ENCODE results near the gene FLOT1. TPM values are rescaled to one million over a fixed set of nuclear protein-coding genes. Genes with fewer than 3 reads are reported as not detected.

Gene FLOT1
- total RNA-seq, result 100 to 1,000 TPM; 141 to 206 (median 160) TPM
- polyA plus RNA-seq, result 100 to 1,000 TPM; 174 to 194 (median 188) TPM

GRCh38 chr6:30742316-30743098, at the start of gene FLOT1:
FLOT1 (minus strand) TSS chr6:30742687; CDS start chr6:30742189, 498 bp downstream.
- Histone ChIP-seq H3K9me3 (no peaks in the 10 kb centered on the region), H3K4me1 (peaks cover 3 to 52% (median 42%) of the 10 kb centered on the region in 4 donors), H3K27ac (peak within 1 kb of the TSS; percentile 90 to 98 (median 96)), H3K36me3 (peaks cover 16 to 38% (median 21%) of the 10 kb centered on the region in 4 donors), H3K27me3 (no peaks in the 10 kb centered on the region), H3K4me3 (peak within 1 kb of the TSS; percentile 71 to 90 (median 82))
- WGBS, 2 donors, result 0 to 1% methylated on average over 66 of the region's 66 CpGs
- intact Hi-C loops (cut with DNase I), result loop anchor here (2.0 to 10.0 kb wide), 5 partner anchors 38 to 342 kb away; partner anchors contain the start of genes DDR1, MRPS18B and PPP1R10
- DNase-seq, result peak; percentile 99
- peak; percentile 93 to 97 (median 96) for TF ChIP-seq POLR2AphosphoS5 (IDR thresholded peaks at IDR 0.05)
- no peak for TF ChIP-seq CTCF (IDR thresholded peaks at IDR 0.05)
- TF ChIP-seq POLR2A (IDR thresholded peaks at IDR 0.05), result peak; percentile 80 to 87

- WGBS, 2 donors, result 72 to 94% methylated on average over 4 of the region's 4 CpGs
- Histone ChIP-seq H3K9me3 (no peaks in the 10 kb centered on the region), H3K4me1 (peaks cover 0 to 26% (median 22%) of the 10 kb centered on the region in 4 donors), H3K27ac (no peak overlapping the region), H3K36me3 (no peaks in the 10 kb centered on the region), H3K27me3 (no peaks in the 10 kb centered on the region), H3K4me3 (no peak overlapping the region)
- DNase-seq, result no peak
- TF ChIP-seq POLR2A (IDR thresholded peaks at IDR 0.05) (no peak), CTCF (IDR thresholded peaks at IDR 0.05) (no peak), POLR2AphosphoS5 (IDR thresholded peaks at IDR 0.05) (no peak), EP300 (IDR thresholded peaks at IDR 0.05) (no peak)
- intact Hi-C loops (cut with DNase I), result no loop called here
These were observed 48.4 kb upstream of the FLOT1 start for GRCh38 chr6:30790724-30791383.

- Histone ChIP-seq H3K36me3 (no peaks in the 10 kb centered on the region), H3K4me1 (peaks cover 0 to 26% (median 23%) of the 10 kb centered on the region in 4 donors), H3K27ac (peak overlapping the region in 1 of 4 donors; percentile 79), H3K9me3 (no peaks in the 10 kb centered on the region), H3K27me3 (no peaks in the 10 kb centered on the region), H3K4me3 (no peak overlapping the region)
- no peak for DNase-seq
- intact Hi-C loops (cut with DNase I), result loop anchor here (5.0 kb wide), 1 partner anchor 33 kb away; no protein-coding TSS in a partner anchor
- WGBS, 2 donors, result 42 to 78% methylated on average over 1 of the region's 1 CpG
- TF ChIP-seq EP300 (IDR thresholded peaks at IDR 0.05), result no peak
- no peak for TF ChIP-seq POLR2AphosphoS5 (IDR thresholded peaks at IDR 0.05)
- no peak for TF ChIP-seq POLR2A (IDR thresholded peaks at IDR 0.05)
- no peak for TF ChIP-seq CTCF (IDR thresholded peaks at IDR 0.05)
These were observed 47.1 kb upstream of the FLOT1 start for GRCh38 chr6:30789606-30790005.

GRCh38 chr6:30787954-30788353, 45.5 kb upstream of the FLOT1 start:
- Histone ChIP-seq H3K27me3 (no peaks in the 10 kb centered on the region), H3K4me1 (peaks cover 0 to 19% (median 17%) of the 10 kb centered on the region in 4 donors), H3K9me3 (no peaks in the 10 kb centered on the region), H3K27ac (peak overlapping the region in 3 of 4 donors; percentile 58 to 79 (median 70)), H3K36me3 (no peaks in the 10 kb centered on the region), H3K4me3 (no peak overlapping the region)
- 42 to 51% methylated on average over 5 of the region's 5 CpGs for WGBS, 2 donors
- DNase-seq, result peak; percentile 64
- intact Hi-C loops (cut with DNase I), result loop anchor here (5.0 kb wide), 1 partner anchor 34 kb away; no protein-coding TSS in a partner anchor
- TF ChIP-seq POLR2A (IDR thresholded peaks at IDR 0.05), result no peak
- TF ChIP-seq POLR2AphosphoS5 (IDR thresholded peaks at IDR 0.05), result peak; percentile 20 to 67 (median 54)
- TF ChIP-seq CTCF (IDR thresholded peaks at IDR 0.05), result no peak
- peak in 1 of 4 donors; percentile 36 for TF ChIP-seq EP300 (IDR thresholded peaks at IDR 0.05)
